Measurements from ENCODE around the gene PTPRK.

Gene PTPRK

DNA sequence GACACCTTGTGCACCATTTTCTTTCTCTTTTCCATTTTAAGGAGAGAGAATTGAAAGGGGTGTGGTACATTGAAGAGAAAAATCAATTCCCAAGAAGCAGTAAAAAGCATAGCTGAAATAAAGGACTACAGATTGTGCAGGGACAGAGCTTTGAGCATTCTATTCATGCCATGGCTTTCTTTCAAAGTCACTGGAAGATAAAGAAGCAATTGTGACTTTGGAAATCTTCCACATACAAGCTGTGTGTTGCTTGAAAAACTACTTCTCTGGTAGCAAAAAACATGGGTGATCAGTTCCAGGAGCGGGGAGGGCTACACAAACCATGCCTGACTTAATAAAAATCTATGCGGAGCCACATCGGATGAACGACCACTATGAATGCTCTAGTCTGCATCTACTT is 389.4 kb downstream of the PTPRK start:
- TF ChIP-seq SPI1 (IDR thresholded peaks at IDR 0.05; ENCODE audit: low read depth, low read length): no peak
- TF ChIP-seq POLR2AphosphoS5 (IDR thresholded peaks at IDR 0.05; ENCODE audit: low read depth, low read length): no peak
- TF ChIP-seq PAX5 (IDR thresholded peaks at IDR 0.05; ENCODE audit: insufficient read depth, low read length, severe bottlenecking): no peak
- TF ChIP-seq TAF1 (IDR thresholded peaks at IDR 0.05; ENCODE audit: low read depth, low read length): no peak
- no peak for TF ChIP-seq POLR2A (IDR thresholded peaks at IDR 0.05; ENCODE audit: low read depth, low read length)
- TF ChIP-seq POU2F2 (IDR thresholded peaks at IDR 0.05; ENCODE audit: low read depth, low read length): no peak
- no peak for DNase-seq (ENCODE audit: insufficient read length, low spot score)
- FAIRE-seq: no peak

DNA sequence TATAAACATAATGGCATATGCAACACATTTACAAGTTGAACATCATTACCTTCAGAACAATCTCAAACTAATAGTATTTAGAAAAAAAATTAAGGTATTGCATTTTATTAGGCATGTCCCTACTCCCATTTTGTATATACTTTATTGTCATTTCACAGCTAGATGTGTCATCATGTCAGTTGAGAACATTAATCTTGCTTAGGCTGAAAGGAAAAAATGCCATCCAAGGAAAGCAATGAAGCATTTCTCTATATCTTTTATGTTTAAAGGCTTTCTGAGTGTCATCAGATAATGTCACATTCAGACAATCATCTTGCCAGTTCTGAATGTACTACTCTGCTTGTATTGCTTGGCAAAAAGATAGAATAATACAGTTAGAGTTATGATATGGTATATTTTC is 390.7 kb downstream of the PTPRK start:
- TF ChIP-seq SPI1 (IDR thresholded peaks at IDR 0.05; ENCODE audit: low read depth, low read length): no peak
- no peak for TF ChIP-seq POLR2AphosphoS5 (IDR thresholded peaks at IDR 0.05; ENCODE audit: low read depth, low read length)
- no peak for TF ChIP-seq POU2F2 (IDR thresholded peaks at IDR 0.05; ENCODE audit: low read depth, low read length)
- no peak for TF ChIP-seq POLR2A (IDR thresholded peaks at IDR 0.05; ENCODE audit: low read depth, low read length)
- TF ChIP-seq PAX5 (IDR thresholded peaks at IDR 0.05; ENCODE audit: insufficient read depth, low read length, severe bottlenecking): no peak
- no peak for TF ChIP-seq TAF1 (IDR thresholded peaks at IDR 0.05; ENCODE audit: low read depth, low read length)
- no peak for DNase-seq (ENCODE audit: insufficient read length, low spot score)
- no peak for FAIRE-seq

DNA sequence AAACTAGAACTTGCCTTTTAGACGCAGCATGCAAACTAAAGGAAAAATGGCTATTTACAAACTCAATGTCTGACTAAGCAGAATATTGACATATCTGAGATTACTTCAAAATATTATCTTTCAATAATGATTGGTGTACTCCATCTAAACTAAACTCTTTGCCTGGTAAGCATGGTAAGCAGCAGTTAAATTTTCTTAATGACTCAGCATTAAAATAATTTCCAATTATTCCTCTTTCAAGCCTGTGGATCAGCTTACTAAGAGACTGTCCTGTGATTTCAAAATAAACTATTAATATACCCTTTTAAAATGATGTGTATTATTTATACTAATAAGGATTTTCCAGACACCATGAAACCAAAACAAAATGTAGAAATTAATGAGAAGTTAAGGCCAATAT is 392.7 kb downstream of the PTPRK start:
- no peak for FAIRE-seq
- DNase-seq (ENCODE audit: insufficient read length, low spot score): no peak
- TF ChIP-seq POLR2A (IDR thresholded peaks at IDR 0.05; ENCODE audit: low read depth, low read length) (no peak), POU2F2 (IDR thresholded peaks at IDR 0.05; ENCODE audit: low read depth, low read length) (no peak), PAX5 (IDR thresholded peaks at IDR 0.05; ENCODE audit: insufficient read depth, low read length, severe bottlenecking) (no peak), SPI1 (IDR thresholded peaks at IDR 0.05; ENCODE audit: low read depth, low read length) (no peak), POLR2AphosphoS5 (IDR thresholded peaks at IDR 0.05; ENCODE audit: low read depth, low read length) (no peak), TAF1 (IDR thresholded peaks at IDR 0.05; ENCODE audit: low read depth, low read length) (no peak)

DNA sequence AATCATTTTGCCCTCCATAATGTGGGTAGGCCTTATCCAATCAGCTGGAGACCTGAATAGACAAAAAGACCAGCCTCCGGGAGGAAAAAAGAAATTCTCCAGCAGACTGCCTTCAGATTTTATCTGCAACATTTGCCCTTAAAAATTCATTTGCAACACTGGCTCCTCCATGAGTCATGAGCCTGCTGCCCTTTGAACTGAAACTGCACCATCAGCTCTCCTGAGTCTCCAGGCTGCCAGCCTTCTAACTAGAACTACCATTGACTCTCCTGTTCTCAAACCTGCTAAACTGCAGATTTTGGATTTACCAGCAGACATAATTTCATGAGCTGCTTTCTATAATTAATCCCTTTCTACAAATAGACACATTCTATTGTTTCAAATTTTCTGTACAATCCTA is 395.7 kb downstream of the PTPRK start:
- no peak for TF ChIP-seq POU2F2 (IDR thresholded peaks at IDR 0.05; ENCODE audit: low read depth, low read length)
- no peak for TF ChIP-seq POLR2A (IDR thresholded peaks at IDR 0.05; ENCODE audit: low read depth, low read length)
- no peak for TF ChIP-seq TAF1 (IDR thresholded peaks at IDR 0.05; ENCODE audit: low read depth, low read length)
- TF ChIP-seq SPI1 (IDR thresholded peaks at IDR 0.05; ENCODE audit: low read depth, low read length): no peak
- no peak for TF ChIP-seq PAX5 (IDR thresholded peaks at IDR 0.05; ENCODE audit: insufficient read depth, low read length, severe bottlenecking)
- no peak for TF ChIP-seq POLR2AphosphoS5 (IDR thresholded peaks at IDR 0.05; ENCODE audit: low read depth, low read length)
- FAIRE-seq (no peak), DNase-seq (ENCODE audit: insufficient read length, low spot score) (no peak)

DNA sequence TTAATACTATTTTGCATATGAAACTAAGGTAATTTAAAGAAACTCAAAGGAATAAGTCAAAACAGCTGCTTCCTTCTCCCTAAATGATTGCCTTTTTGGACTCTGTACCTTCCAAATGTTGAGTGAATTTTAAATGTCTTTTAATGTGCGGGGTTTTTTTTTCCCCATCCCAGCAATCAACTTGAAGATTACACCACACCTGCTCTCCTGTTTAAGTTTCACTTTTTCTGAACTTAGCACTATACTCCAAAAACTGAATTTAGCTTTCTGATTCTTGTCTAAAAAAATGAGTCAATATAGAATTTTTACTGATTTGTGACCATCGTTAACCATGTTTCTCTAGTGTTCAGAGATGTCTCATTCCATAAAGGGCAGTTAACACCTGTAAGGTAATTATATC is 398.8 kb downstream of the PTPRK start:
- DNase-seq (ENCODE audit: insufficient read length, low spot score): no peak
- TF ChIP-seq SPI1 (IDR thresholded peaks at IDR 0.05; ENCODE audit: low read depth, low read length) (no peak), PAX5 (IDR thresholded peaks at IDR 0.05; ENCODE audit: insufficient read depth, low read length, severe bottlenecking) (no peak), POLR2A (IDR thresholded peaks at IDR 0.05; ENCODE audit: low read depth, low read length) (no peak), POU2F2 (IDR thresholded peaks at IDR 0.05; ENCODE audit: low read depth, low read length) (no peak)
- no peak for FAIRE-seq

DNA sequence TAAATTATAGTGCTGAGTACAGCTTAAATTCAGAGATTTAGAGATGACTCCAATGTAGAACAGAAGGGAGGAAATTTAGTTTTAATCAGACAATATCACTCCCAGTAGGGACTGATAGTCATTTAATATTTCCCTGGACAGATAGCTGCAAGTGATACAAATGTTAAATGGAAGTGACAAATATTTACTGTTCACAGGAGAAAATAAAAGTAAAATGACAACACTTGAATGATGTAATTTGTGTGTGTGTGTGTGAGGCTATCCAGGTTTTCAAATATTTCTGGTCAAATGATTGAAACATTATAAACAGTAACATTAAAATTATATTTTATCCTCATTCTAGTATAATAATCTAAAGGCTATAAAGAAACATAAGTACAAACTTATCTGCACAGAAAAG is 399.2 kb downstream of the PTPRK start:
- DNase-seq (ENCODE audit: insufficient read length, low spot score) (no peak), FAIRE-seq (no peak)
- TF ChIP-seq SPI1 (IDR thresholded peaks at IDR 0.05; ENCODE audit: low read depth, low read length): no peak
- TF ChIP-seq POLR2A (IDR thresholded peaks at IDR 0.05; ENCODE audit: low read depth, low read length): no peak
- TF ChIP-seq POLR2AphosphoS5 (IDR thresholded peaks at IDR 0.05; ENCODE audit: low read depth, low read length): no peak
- TF ChIP-seq PAX5 (IDR thresholded peaks at IDR 0.05; ENCODE audit: insufficient read depth, low read length, severe bottlenecking): no peak
- no peak for TF ChIP-seq POU2F2 (IDR thresholded peaks at IDR 0.05; ENCODE audit: low read depth, low read length)
- TF ChIP-seq TAF1 (IDR thresholded peaks at IDR 0.05; ENCODE audit: low read depth, low read length): no peak

DNA sequence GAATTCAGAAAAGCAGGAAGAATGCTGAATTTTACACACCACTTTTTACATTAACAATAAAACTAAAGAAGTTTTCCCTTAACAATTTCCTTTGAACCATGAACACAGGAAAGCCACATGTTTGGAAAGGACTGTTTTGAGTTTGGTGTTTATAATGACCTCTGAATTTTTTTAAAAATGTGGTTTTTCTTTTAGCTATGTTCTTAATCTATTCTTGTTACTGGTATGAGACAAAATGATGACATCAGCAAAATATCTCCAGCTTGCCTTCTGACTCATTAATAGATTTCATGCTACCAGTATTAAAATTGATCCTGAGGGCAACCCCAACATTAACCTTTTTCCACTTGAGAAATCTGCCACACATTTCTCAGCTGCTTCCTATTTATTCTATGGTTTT is 402.0 kb downstream of the PTPRK start:
- FAIRE-seq: no peak
- no peak for DNase-seq (ENCODE audit: insufficient read length, low spot score)
- no peak for TF ChIP-seq PAX5 (IDR thresholded peaks at IDR 0.05; ENCODE audit: insufficient read depth, low read length, severe bottlenecking)

DNA sequence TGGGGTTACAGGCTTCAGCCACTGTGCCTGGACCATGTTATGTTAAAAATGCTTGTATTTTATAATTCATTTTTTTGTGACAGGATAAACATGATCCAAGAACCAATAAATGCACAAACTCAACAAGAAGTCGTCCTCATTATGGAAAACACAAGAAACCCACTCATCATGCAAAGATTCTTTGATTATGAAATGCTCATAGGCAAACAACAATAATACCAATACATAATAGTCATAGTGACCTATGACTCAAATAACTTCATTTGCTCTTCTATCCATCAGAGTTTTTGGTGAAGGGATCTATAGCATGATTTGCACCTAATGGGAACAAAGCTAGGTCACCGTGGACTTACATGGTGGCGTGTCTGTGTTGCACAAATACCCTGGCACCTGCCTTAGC is 402.5 kb downstream of the PTPRK start:
- TF ChIP-seq POLR2A (IDR thresholded peaks at IDR 0.05; ENCODE audit: low read depth, low read length) (no peak), TAF1 (IDR thresholded peaks at IDR 0.05; ENCODE audit: low read depth, low read length) (no peak), POU2F2 (IDR thresholded peaks at IDR 0.05; ENCODE audit: low read depth, low read length) (no peak), SPI1 (IDR thresholded peaks at IDR 0.05; ENCODE audit: low read depth, low read length) (no peak), PAX5 (IDR thresholded peaks at IDR 0.05; ENCODE audit: insufficient read depth, low read length, severe bottlenecking) (no peak), POLR2AphosphoS5 (IDR thresholded peaks at IDR 0.05; ENCODE audit: low read depth, low read length) (no peak)
- DNase-seq (ENCODE audit: insufficient read length, low spot score): no peak

DNA sequence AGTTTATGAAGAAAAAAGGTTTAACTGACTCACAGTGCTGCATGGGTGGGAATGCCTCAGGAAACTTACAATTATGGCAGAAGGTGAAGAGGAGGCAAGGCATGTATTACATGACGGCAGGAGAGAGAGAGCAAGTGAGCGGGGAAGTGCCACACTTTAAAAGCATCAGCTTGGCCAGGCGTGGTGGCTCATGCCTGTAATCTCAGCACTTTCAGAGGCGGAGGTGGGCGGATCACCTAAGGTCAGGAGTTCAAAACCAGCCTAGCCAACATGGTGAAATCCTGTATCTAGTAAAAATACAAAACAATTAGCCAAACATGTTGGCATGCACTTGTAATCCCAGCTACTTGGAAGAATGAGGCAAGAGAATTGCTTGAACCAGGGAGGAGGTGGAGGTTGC is 406.2 kb downstream of the PTPRK start:
- no peak for FAIRE-seq
- no peak for DNase-seq (ENCODE audit: insufficient read length, low spot score)
- TF ChIP-seq SPI1 (IDR thresholded peaks at IDR 0.05; ENCODE audit: low read depth, low read length): no peak
- TF ChIP-seq POU2F2 (IDR thresholded peaks at IDR 0.05; ENCODE audit: low read depth, low read length): no peak
- TF ChIP-seq POLR2AphosphoS5 (IDR thresholded peaks at IDR 0.05; ENCODE audit: low read depth, low read length): no peak
- no peak for TF ChIP-seq TAF1 (IDR thresholded peaks at IDR 0.05; ENCODE audit: low read depth, low read length)

More for the DNA sequence above, 402.5 kb downstream of the PTPRK start:
- FAIRE-seq: no peak

DNA sequence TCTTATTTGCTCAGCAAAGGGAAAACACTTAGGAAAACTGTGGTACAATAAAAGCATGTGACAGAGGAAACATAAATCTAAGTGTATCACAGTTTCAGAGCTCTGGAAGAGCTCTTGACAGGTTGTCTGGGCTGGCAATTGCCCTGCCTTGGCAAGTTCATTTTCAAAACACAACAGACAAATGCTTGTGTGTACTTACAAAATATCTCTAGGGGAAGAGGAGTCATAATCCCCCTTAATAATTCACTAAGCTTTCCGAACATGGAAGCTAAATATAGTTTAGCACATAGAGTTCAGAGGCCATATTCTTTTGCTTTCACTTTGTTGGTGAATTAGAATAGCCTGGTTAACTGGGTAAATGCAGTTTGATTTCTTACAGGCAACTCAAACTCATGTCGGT is 407.9 kb downstream of the PTPRK start:
- no peak for DNase-seq (ENCODE audit: insufficient read length, low spot score)
- TF ChIP-seq TAF1 (IDR thresholded peaks at IDR 0.05; ENCODE audit: low read depth, low read length) (no peak), POLR2A (IDR thresholded peaks at IDR 0.05; ENCODE audit: low read depth, low read length) (no peak), POLR2AphosphoS5 (IDR thresholded peaks at IDR 0.05; ENCODE audit: low read depth, low read length) (no peak), POU2F2 (IDR thresholded peaks at IDR 0.05; ENCODE audit: low read depth, low read length) (no peak), PAX5 (IDR thresholded peaks at IDR 0.05; ENCODE audit: insufficient read depth, low read length, severe bottlenecking) (no peak), SPI1 (IDR thresholded peaks at IDR 0.05; ENCODE audit: low read depth, low read length) (no peak)
- no peak for FAIRE-seq

Measured in GM12891 (cell line).